Uterus (tissue), 4 donors: ENCODE results near the gene GABRG3. TPM values are rescaled to one million over a fixed set of nuclear protein-coding genes. Genes with fewer than 3 reads are reported as not detected.

Experiments
- DNase-seq, 2 donors: peaks; one replicate each; pipeline ENCODE4 v3.0.0-alpha.2; 2019 to 2020
- H3K27ac ChIP-seq, 2 donors: fragments of 200-600 bp; sonication (generic); 1 replicate in 1 of 2; 2 replicates in 1 of 2; pipeline ENCODE4 v1.5.1; 2016 to 2018
- H3K27me3 ChIP-seq, 2 donors: fragments of 200-600 bp; sonication (generic); one replicate each; pipeline ENCODE4 v1.5.1; 2018 to 2019; ENCODE audit warnings: control low read depth in 1 of 2
- H3K36me3 ChIP-seq, 2 donors: fragments of 200-600 bp; sonication (generic); one replicate each; pipeline ENCODE4 v1.5.1; 2019; ENCODE audit warnings: control low read depth in 1 of 2
- H3K4me1 ChIP-seq, 2 donors: fragments of 200-600 bp; sonication (generic); one replicate each; pipeline ENCODE4 v1.5.1; 2018 to 2019; ENCODE audit warnings: control low read depth in 1 of 2
- H3K4me3 ChIP-seq, 2 donors: fragments of 200-600 bp; sonication (generic); 1 replicate in 1 of 2; 2 replicates in 1 of 2; pipeline ENCODE4 v1.5.1; 2018 to 2019; ENCODE audit warnings: mild to moderate bottlenecking in 1 of 2
- H3K9me3 ChIP-seq, 2 donors: fragments of 200-600 bp; sonication (generic); one replicate each; pipeline ENCODE4 v1.5.1; 2019; ENCODE audit warnings: control low read depth in 1 of 2
- POLR2A ChIP-seq, 2 donors: fragments of 450-650 bp; IDR thresholded peaks; one replicate each; pipeline ENCODE4 v1.6.1; 2016; ENCODE audit warnings: antibody characterized with exemption in 2 of 2, mild to moderate bottlenecking in 1 of 2, moderate library complexity in 1 of 2
- intact Hi-C: fragments of 100-400 bp; cut with DNase I; formaldehyde crosslinking; loops from one replicate; pipeline ENCODE4 v1.15.1; 2023; ENCODE audit warnings: low total_unique reads
- total RNA-seq, 4 donors: library from RNA; depleted of rRNA in 3 of 4; stranded (reverse); fragments of >200 nt in 3 of 4; gene quantifications; one replicate each; pipeline versions ENCODE4 v1.1.0 to v1.2.4, GENCODE V29; 2014 to 2023
- TF ChIP-seq, protein P1 (sequence below), 4 experiments: fragments of 200-600 bp in 2 of 4; fragments of 450-650 bp in 2 of 4; sonication (generic) in 2 of 4; IDR thresholded peaks; one replicate each; pipeline ENCODE4 v1.5.1; 2016 to 2019; ENCODE audit warnings: antibody characterized with exemption in 4 of 4, mild to moderate bottlenecking in 2 of 4, moderate library complexity in 1 of 4
- donor health status: DM: yes; HTN: yes; CAD: no.

GABRG3 gene
- total RNA-seq, 4 donors from 2014 or later, result 3.0 TPM; not detected in 3

DNA sequence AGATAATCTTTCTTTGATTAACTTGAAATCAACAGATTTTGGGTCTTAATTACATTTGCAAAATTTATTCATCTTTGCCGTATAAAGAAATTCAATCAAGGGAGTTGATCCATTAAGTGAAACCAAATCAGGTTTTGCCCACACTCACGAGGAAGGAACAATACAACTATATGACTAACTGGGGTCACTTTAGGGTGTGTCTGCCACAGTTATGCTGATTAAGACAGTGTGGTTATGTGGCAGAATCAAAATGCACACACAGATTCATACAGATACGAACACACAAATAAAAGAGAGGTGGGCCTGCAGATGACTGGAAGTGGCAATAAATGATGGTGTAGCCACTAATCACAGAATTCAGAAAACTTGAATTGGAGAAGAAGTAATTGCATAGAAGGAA lies 543.5 kb downstream of the GABRG3 start:
- no peak for DNase-seq
- H3K4me3 ChIP-seq, result no peak overlapping the region
- no peaks in the 10 kb centered on the region for H3K27me3 ChIP-seq
- no peaks in the 10 kb centered on the region for H3K9me3 ChIP-seq
- no peaks in the 10 kb centered on the region for H3K36me3 ChIP-seq
- intact Hi-C loops, result no loop called here
- TF ChIP-seq, protein P1, sequence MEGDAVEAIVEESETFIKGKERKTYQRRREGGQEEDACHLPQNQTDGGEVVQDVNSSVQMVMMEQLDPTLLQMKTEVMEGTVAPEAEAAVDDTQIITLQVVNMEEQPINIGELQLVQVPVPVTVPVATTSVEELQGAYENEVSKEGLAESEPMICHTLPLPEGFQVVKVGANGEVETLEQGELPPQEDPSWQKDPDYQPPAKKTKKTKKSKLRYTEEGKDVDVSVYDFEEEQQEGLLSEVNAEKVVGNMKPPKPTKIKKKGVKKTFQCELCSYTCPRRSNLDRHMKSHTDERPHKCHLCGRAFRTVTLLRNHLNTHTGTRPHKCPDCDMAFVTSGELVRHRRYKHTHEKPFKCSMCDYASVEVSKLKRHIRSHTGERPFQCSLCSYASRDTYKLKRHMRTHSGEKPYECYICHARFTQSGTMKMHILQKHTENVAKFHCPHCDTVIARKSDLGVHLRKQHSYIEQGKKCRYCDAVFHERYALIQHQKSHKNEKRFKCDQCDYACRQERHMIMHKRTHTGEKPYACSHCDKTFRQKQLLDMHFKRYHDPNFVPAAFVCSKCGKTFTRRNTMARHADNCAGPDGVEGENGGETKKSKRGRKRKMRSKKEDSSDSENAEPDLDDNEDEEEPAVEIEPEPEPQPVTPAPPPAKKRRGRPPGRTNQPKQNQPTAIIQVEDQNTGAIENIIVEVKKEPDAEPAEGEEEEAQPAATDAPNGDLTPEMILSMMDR (IDR thresholded peaks at IDR 0.05), result no peak
- no peak for TF ChIP-seq POLR2A (IDR thresholded peaks at IDR 0.05)
- H3K27ac ChIP-seq, result no peak overlapping the region
- H3K4me1 ChIP-seq, result no peaks in the 10 kb centered on the region

DNA sequence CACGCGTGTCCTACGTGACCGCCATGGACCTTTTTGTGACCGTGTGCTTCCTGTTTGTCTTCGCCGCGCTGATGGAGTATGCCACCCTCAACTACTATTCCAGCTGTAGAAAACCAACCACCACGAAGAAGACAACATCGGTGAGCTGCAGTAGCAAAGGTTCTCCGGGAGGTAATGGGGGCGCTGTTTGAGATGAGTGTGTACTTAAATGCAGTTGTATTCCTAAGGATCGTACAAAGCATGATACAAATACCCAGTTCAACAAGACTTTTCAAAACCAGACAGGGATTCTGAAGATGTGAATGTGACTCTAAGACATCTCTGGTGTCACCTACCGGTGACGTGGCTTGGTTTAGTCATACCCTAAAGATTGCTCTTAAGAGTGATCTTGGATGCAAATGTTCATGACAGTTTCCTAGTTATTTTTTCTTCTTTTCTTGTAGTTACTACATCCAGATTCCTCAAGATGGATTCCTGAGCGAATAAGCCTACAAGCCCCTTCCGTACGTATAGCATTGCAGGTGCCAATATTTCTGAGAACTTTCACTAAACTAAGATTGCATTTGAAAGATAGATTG lies 556.6 kb downstream of the GABRG3 start:
- intact Hi-C loops, result no loop called here
- no peaks in the 10 kb centered on the region for H3K4me1 ChIP-seq

DNA sequence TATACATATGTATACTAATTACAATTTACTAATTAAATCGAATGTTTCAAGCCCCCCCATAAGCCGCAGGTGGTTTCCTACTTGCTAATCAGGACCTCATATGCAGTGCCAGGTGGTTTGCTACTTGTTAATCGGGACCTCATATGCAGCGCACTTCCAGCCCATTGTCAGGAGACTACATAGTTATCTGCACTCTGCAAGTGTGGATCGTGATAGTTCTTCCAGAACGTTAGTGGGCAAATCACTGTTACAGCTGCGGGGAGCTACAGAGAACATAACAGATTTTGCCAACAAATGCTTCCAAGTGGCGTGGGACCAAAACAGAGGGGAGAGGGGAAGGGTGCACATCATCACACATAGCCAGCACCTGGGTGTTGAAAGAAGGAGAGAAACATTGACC lies 558.4 kb downstream of the GABRG3 start:
- Histone ChIP-seq H3K27me3 (no peaks in the 10 kb centered on the region), H3K27ac (no peak overlapping the region), H3K36me3 (no peaks in the 10 kb centered on the region), H3K4me3 (no peak overlapping the region), H3K9me3 (no peaks in the 10 kb centered on the region), H3K4me1 (no peaks in the 10 kb centered on the region)
- intact Hi-C loops, result no loop called here
- no peak for TF ChIP-seq POLR2A (IDR thresholded peaks at IDR 0.05)
- TF ChIP-seq, protein P1 (IDR thresholded peaks at IDR 0.05), result no peak
- DNase-seq, result no peak

More for the DNA sequence above, 556.6 kb downstream of the GABRG3 start:
- H3K27ac ChIP-seq, result no peak overlapping the region
- H3K36me3 ChIP-seq, result no peaks in the 10 kb centered on the region
- H3K9me3 ChIP-seq, result no peaks in the 10 kb centered on the region
- TF ChIP-seq, protein P1 (IDR thresholded peaks at IDR 0.05), result no peak
- TF ChIP-seq POLR2A (IDR thresholded peaks at IDR 0.05), result no peak
- no peak for DNase-seq
- no peaks in the 10 kb centered on the region for H3K27me3 ChIP-seq
- no peak overlapping the region for H3K4me3 ChIP-seq

DNA sequence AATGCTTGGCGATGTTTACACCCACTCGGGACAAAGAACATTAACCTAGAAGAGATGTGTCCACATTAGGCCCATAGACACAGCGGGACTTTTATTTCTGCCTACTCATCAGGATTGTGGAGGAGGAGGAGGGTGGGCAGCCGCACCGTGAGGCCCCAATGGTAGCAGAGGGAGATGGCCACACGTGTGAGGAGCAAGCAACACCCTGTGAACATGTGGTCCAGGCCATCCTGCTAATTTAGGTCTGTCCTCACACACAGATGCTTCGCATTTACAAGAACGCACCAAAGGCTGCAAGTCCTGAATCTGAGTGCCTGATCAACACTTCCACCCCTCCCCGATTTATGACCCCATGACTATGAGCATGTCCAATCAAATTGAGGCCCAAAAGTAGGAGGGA lies 560.0 kb downstream of the GABRG3 start:
- Histone ChIP-seq H3K27ac (no peak overlapping the region), H3K9me3 (no peaks in the 10 kb centered on the region), H3K4me1 (no peaks in the 10 kb centered on the region), H3K4me3 (no peak overlapping the region), H3K36me3 (no peaks in the 10 kb centered on the region), H3K27me3 (no peaks in the 10 kb centered on the region)
- intact Hi-C loops, result no loop called here
- DNase-seq, result no peak
- TF ChIP-seq, protein P1 (IDR thresholded peaks at IDR 0.05), result no peak
- no peak for TF ChIP-seq POLR2A (IDR thresholded peaks at IDR 0.05)

DNA sequence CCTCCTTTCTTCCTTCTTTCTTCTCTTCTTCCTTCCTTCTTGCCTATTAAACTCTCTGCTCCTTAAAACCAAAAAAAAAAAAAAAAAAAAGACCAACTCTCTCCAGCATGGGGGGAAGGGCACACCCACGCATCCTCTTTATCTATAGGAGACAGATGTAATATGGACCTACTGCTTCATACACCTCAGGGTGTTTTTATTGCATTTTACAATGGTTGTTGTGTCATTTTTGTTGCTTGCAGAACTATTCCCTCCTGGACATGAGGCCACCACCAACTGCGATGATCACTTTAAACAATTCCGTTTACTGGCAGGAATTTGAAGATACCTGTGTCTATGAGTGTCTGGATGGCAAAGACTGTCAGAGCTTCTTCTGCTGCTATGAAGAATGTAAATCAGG lies 561.4 kb downstream of the GABRG3 start:
- H3K4me1 ChIP-seq, result no peaks in the 10 kb centered on the region
- no peak for TF ChIP-seq POLR2A (IDR thresholded peaks at IDR 0.05)
- TF ChIP-seq, protein P1 (IDR thresholded peaks at IDR 0.05), result no peak
- intact Hi-C loops, result no loop called here
- no peak overlapping the region for H3K4me3 ChIP-seq
- H3K36me3 ChIP-seq, result no peaks in the 10 kb centered on the region
- H3K27me3 ChIP-seq, result no peaks in the 10 kb centered on the region
- DNase-seq, result no peak
- H3K27ac ChIP-seq, result no peak overlapping the region
- H3K9me3 ChIP-seq, result no peaks in the 10 kb centered on the region
